SHP77 (cell line): ENCODE results near the gene PPP1R12A.
"Not testable (repeated sequence)": the region's sequence is repeated elsewhere in the genome, so short reads cannot be mapped to it uniquely, and the experiment has no call there.

Source experiments
- DNase-seq, 2 experiments: peaks; one replicate each; lab custom pipeline; 2025; lab: John Stamatoyannopoulos, UW

Gene PPP1R12A

GRCh38 chr12:79891506-79892162 lies 43.3 kb downstream of the PPP1R12A start:
- DNase-seq = no peak

DNA sequence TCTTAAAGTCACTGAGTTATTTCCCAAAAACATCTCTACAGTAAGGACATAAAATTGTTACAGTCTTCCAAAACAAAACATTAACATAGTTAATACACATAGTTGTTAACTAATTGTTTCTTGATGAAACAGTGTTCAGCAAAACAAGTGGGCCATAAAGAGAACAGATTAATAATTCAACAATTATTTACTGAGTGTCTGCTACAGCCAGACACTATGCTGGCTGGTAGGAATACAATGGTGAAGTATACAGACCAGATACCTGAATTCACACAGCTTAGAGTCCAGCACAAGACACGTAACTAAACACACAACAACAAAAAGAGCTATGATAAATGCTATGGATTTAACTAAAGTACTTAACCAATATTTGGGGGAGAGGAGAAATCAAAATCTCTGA lies 47.0 kb downstream of the PPP1R12A start:
- no peak for DNase-seq

- peak in 1 of 2 experiments; percentile 51 for DNase-seq
Measured at GRCh38 chr12:79886917-79887519, 47.9 kb downstream of the PPP1R12A start.

DNA sequence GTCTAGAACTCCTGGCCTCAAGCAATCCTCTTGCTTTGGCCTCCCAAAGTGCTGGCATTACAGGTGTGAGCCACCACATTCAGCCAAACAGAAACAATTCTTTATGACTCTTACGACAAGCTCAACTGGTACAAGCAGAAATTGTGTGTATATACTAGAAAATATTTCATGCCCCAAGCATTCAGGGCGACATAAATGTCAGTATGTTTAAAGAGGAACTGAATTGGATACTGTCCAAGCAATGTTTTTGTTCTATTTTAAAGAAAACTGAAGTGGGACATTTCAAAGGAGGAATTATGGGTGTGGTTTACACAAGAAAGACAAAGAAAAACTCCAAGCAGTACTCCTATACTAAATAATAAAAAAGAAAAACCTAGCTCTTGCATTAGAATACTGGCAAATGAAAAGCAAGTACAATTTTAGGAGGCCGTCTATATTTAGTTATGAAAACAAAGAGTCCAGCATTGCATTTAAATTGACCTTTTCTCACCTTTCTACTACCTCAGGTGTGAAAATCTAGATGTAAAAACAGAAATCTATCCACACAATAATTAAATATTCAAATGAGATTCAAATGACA lies 48.9 kb downstream of the PPP1R12A start:
- DNase-seq = no peak

DNA sequence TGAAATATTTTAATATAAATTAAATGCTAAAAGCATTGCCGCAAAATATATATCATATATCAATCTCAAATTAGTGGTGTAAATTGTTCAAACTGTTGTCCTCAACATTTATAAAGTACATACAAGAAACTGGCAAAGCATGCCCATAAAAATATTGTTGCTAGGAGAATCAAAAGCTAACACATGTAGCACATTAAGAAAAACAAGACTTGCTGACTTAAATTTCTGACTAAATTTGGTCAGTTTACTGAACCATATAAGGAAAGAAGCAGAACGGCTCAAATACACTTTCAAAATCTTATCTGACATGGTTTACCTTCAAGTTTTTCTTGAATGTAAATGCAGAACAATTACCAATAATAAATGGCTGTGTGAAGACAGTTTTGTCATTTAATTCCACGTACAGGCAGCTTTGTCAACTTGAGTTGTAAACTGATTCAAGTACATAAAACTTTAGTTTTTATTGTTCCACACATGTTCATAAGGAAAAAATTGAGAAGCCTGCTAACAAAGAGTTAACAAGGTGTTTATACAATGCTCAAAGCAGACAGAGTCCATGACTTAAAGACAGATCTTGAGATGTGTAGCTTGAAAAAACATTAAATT lies 50.4 kb downstream of the PPP1R12A start:
- no peak for DNase-seq

- DNase-seq = no peak
Measured at GRCh38 chr12:79883216-79883615, 51.7 kb downstream of the PPP1R12A start.

- no peak for DNase-seq
Measured at GRCh38 chr12:79881351-79881750, 53.5 kb downstream of the PPP1R12A start.

GRCh38 chr12:79878506-79878905 lies 56.4 kb downstream of the PPP1R12A start:
- not testable (repeated sequence) for DNase-seq

GRCh38 chr12:79877246-79877645 lies 57.7 kb downstream of the PPP1R12A start:
- DNase-seq = no peak

- no peak for DNase-seq
Measured at GRCh38 chr12:79874665-79875064, 60.2 kb downstream of the PPP1R12A start.

- DNase-seq = no peak
Measured at GRCh38 chr12:79873201-79873600, 61.7 kb downstream of the PPP1R12A start.

GRCh38 chr12:79871621-79872020 lies 63.3 kb downstream of the PPP1R12A start:
- no peak for DNase-seq

DNA sequence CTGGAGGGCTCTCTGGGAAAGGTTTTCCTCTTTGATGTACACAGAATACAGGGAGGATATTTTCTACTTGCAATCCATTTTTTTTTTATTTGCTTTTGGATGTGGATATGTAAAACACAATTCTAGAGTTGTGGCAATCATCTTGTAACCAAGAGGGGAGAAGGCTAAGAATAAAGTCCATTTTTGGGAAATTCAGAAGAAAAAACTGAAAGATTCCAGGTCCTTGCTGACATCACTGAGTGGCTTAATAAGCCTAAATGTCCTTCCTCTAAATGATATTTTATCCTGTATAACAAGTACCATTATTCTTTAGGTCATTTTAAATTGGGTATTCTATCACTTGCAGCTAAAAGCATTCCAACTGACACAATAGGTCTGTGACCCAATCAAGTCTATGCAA lies 64.0 kb downstream of the PPP1R12A start:
- DNase-seq = no peak

DNA sequence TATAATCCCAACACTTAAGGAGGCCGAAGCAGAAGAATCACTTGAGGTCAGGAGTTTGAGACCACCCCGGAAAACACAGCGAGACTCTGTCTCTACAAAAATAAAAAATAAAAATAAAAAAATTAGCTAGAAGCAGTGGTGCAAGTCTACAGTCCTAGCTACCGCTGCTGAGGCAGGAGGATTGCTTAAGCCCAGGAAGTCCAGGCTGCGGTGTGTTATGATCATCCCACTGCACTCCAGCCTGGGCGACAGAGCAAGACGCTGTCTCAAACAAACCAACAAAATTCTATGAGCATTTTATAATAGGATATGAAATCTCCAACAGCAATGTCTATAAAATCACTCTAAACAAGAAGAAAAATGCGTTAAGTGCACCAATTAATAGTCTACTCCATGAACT lies 75.3 kb downstream of the PPP1R12A start:
- DNase-seq = no peak

DNA sequence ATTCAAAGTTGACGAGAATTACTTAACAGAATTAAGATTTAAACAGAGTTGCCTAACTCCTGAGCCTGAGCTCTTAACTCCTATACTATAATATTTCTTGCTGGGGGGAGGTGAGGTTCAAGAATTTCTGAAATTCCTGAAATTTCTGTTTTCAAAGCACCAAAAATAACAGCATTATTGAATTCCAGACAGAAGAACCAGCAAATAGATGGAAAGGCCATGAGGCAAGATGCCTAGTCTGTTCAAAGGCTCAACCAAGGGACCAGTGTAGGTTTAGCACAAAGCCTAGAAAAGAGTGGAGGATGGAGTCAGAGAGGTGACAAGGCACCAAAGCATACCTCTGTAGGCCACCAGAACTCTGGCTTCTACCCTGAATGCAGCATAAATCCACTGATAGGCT lies 76.4 kb downstream of the PPP1R12A start:
- DNase-seq = no peak

- no peak for DNase-seq
Measured at GRCh38 chr12:79857675-79858074, 77.2 kb downstream of the PPP1R12A start.

- no peak for DNase-seq
Measured at GRCh38 chr12:79850610-79851299, 84.1 kb downstream of the PPP1R12A start.

DNA sequence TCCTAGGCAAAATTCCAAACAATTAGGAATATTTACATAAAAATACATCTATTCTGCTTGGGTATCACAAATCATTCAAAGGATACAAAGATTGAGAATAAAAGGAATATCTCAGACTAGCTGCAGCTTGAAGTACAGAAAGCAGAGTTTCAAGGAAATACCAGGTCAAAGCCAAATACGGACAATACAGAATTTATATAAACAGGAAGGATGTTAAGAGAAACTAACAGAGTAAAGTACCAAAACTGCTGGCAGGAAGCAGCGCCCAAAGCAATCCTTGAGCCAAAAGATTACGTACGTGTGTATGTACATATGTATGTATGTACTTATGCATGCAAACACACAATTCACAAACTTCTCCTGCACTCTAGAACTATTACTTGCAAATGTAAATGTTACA lies 86.6 kb downstream of the PPP1R12A start:
- DNase-seq = no peak

- DNase-seq = no peak
Measured at GRCh38 chr12:79847417-79847816, 87.5 kb downstream of the PPP1R12A start.

DNA sequence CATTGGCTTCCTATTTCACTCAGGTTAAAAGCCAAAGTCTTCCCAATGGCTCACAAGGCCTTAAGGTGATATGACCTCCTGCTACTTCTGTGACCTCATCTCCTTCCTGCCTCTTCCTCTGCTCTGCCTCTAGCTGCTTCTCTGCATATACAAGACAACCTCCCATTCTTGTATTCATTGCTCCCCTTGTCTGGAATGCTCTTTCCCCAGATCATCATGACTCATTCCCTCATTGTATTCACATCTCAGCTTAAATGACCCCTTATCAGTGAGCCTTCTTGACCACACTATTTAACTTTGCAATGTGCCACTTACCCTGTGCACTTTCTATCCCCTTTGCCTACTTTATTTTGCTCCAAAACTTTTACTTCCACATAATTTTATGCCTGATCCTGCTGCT lies 90.2 kb downstream of the PPP1R12A start:
- DNase-seq = no peak

DNA sequence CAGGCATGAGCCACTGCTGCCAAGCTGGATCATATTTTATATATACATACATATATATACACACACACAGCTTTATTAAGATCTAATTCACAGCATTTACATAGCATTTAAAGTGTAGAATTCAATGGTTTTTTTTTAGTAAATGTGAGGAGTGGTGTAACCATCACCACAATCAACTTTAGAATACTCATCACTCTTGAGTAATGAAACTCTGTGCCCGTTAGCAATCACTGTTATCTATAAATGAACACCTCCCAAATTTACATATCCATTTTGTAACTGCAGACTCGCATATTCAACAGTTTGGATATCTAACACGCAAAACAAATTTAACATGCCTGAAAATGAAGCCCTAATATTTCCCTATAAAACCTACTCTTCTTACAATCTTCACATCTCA lies 90.9 kb downstream of the PPP1R12A start:
- no peak for DNase-seq

DNA sequence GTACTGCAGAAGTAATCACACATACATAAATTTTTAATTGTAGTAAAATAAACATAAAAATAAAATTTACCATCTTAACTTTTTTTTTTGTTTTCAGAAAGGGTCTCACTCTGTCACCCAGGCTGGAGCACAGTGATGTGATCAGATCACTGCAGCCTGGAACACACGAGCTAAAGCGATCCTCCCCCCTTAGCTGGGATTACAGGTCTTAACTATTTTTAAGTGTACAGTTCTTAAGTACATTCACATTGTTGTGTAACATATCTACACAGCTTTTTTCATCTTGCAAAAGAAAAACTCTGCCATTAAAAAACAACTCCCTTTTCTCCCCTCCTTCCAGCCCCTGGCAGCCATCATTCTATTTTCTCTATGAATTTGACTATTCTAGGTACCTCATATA lies 92.3 kb downstream of the PPP1R12A start:
- no peak for DNase-seq

DNA sequence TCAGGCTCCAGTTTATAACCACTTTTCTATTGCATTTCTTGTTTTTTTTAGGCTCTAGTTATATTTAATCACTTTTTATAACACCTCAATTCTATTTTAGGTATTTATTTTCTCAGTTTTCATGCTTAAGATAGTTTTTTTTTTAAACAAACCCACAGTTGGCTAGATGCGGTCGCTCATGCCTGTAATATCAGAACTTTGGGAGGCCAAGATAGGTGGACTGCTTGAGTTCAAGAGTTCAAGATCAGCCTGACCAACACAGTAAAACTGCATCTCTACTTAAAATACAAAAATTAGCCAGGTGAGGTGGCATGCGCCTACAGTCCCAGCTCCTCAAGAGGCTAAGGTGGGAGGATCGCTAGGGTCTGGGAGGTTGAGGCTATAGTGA lies 93.0 kb downstream of the PPP1R12A start:
- DNase-seq = no peak
